Measurements from ENCODE around the gene SEMA3B. TPM values are rescaled to one million over a fixed set of nuclear protein-coding genes. Genes with fewer than 3 reads are reported as not detected.
A peak's percentile ranks its signal among the peaks of the same experiment; 100 is the strongest.
"Not testable (repeated sequence)": the region's sequence is repeated elsewhere in the genome, so short reads cannot be mapped to it uniquely, and the experiment has no call there.

SEMA3B gene
- 1.2 TPM for polyA plus RNA-seq (2012; ENCODE audit: insufficient read depth, insufficient read length)

DNA sequence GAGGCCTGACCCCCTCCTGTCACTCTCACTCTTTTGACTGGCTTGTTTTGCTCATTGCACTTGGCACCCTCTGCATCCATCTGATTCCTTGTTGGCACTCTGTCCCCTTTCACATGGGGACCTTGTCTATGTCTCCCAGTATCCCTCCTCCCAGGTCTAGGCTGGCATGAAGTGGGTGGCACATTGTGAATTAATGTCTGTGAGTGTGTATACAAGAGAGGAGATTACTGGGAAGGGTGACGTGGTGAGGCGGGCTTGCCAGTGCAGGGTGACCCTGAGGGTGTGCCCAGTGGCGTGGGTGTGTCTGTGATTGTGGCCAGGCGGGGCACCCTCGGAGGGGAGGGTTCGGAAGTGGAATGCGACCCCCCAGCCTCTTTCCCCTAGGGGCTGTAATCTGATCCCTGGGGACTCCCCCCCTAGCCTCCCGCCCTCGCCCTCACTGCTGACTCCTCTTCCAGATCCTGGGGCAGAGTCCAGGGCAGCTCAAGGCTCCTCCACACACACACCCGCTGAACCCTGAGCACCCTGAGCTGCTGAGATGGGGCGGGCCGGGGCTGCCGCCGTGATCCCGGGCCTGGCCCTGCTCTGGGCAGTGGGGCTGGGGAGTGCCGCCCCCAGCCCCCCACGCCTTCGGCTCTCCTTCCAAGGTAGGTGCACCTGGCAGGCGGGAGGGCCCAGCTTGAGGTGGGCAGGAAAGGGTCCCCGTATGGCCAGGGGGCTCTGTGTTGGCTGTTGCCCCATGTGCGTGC is at the start of gene SEMA3B:
SEMA3B (plus strand) TSS at position 445 of the 749 bp plus-strand sequence; CDS start at position 539, 94 bp downstream.
- no peak for DNase-seq (ENCODE audit: low read depth, low spot score)
- H3K4me3 ChIP-seq (ENCODE audit: low read length) = no peak within 1 kb of the TSS

DNA sequence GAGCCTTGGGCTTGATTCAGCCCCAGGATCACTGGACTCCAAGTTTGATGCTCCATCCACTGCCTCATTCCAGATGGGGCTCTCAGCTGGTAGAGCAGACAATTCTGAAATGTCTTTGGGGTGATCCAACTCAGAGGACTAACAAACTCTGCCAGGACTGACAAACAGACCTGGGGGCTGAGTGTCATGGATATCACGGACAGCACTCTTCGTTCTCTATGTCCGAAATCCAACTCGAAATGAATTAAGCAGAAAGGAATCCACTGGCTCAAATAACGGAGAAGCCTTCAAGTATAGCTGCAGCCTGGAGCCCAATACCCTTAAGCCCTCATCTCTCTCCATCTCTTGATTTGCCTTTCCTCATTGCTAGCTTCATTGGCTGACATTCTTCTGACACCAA is 49.7 kb upstream of the SEMA3B start:
- DNase-seq (ENCODE audit: low read depth, low spot score) = no peak
- H3K4me3 ChIP-seq (ENCODE audit: low read length) = no peak overlapping the region

DNA sequence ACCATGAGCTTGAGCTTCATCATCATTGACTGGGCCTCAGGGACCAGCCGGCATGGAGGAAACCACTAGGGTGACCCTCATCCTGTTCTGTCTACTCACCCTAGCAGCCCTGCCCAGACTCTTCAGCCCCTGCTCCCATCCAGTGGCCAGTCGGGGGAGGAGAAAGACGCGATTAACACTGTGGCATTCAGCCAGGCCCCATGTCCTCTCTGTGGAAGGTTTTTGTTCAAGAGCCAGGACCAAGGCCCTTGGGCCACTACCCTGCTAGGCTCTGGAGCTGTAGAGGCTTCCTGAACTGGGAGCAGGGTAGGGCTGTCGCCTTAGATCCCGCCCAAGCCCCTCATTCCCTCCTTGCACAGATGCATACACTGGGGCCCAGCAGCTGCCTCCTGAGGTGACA is 48.8 kb upstream of the SEMA3B start:
- DNase-seq (ENCODE audit: low read depth, low spot score) = no peak

DNA sequence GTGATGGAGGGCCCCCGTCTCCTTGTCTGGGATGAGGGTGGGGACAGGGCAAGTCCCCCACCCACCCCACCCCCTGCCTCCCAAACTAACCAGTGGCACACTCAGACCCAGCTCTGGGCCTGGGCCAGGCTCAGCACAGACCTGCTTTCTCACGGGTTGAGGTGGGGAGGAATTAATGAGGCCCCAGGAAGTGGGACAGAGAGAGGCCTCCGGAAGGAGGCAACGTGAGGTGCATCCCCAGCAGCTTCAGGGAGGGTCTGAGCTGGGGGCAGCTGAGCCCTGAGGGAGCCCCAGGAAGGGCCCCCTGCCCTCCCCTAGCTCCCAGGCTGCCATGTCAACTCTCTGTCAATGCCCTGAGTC is 47.9 kb upstream of the SEMA3B start:
- no peak for DNase-seq (ENCODE audit: low read depth, low spot score)
- H3K4me3 ChIP-seq (ENCODE audit: low read length) = no peak overlapping the region

More for the DNA sequence above, 48.8 kb upstream of the SEMA3B start:
- no peak overlapping the region for H3K4me3 ChIP-seq (ENCODE audit: low read length)

DNA sequence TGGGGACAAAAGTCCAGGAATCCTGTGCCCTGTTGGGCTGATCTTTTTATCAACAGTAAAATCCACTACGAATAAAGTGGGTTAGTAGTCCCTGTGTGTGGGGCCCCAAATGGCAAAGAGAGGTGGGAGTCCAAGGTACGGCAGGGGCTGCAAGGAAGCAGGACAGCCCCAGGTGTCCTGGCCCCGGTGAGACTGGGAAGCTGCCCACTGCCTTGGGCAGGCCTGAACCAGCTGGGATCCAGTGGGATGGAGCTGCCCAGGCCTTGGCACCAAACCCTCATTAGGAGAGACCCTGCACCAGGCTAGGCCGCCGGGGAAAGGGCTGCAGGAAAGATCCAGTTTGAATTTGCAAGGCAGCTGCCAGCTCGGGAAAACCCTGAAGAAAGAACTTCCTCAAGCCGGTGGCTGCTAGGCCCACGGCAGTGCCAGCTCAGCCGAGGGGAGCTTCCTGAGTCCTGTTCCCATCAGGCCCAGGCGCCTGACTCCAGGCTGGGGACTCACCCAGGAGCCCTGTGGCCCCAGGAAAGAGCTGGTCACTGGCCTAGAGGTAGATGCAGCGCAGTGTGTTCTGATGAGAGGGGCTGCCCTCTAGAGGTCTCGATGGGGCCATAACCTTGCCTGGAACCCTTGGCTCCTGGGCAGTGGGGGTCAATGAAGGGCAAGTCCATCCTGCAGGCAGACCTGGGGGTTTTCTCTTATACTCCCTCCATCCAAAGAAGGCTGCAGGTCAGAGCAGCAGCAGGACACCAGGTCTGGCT is 47.4 kb upstream of the SEMA3B start:
- H3K4me3 ChIP-seq (ENCODE audit: low read length) = no peak overlapping the region
- DNase-seq (ENCODE audit: low read depth, low spot score) = no peak

DNA sequence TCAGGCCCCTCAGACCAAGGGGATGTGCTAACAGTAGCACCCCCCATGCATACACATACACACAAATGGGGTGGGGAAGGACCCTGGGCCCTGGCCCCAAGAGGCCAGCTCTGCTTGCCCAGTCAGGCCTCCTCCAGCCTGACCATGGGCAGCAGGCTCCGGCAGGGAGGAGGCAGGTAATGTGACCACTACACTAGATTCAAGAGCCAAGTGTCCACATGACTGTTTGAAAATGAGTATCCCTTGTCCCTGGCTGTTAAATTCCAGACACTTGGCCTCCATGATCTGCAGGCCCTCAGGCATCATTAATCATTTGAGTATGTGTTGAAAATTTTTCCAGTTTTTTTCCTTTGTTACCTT is 46.8 kb upstream of the SEMA3B start:
- no peak overlapping the region for H3K4me3 ChIP-seq (ENCODE audit: low read length)
- DNase-seq (ENCODE audit: low read depth, low spot score) = no peak

DNA sequence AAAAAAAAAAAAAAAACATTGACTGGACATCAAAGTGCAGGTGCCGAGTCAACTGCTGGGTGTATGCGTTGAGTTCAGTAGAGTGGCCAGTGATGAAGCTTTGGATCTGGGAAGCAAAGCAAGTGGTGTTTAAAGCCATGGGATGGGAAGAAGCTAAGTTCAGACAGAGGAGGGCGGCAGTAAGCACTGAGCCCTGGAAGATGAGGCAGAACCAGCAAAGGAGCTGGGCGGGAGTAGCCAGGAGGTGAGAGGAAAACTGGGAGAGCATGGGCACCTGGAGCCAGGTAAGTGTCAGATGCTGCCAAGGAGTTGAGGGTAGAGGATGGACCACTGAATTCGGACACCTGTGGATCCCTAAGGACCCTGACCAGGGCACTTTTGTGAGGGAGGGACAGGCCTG is 44.3 kb upstream of the SEMA3B start:
- H3K4me3 ChIP-seq (ENCODE audit: low read length) = no peak overlapping the region
- no peak for DNase-seq (ENCODE audit: low read depth, low spot score)

DNA sequence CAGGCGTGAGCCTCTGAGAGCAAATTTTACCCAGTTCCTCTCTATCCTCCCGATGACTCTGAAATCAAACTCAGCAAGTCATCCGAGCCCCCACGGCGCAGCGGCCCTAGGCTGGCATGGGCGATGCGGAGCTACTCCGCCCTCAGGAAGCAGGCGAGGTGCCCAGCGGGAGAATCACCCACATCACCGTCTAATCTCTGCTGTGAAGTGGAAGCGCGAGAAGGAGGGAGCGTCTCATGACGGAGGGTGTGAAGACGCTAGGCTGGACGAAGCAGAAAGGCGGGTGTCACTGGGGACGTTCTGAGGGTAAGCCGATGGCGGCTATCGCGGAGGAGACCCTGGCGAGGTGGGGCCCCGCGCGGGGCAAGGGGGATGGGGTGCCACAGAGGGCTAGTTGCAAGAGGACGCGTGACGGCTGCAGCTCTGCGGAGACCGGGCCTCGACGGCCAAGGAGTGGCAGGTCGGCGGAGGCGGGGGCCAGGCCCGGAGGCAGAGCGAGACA is 42.0 kb upstream of the SEMA3B start:
- peak overlapping the region; percentile 94 for H3K4me3 ChIP-seq (ENCODE audit: low read length)
- DNase-seq (ENCODE audit: low read depth, low spot score) = no peak

DNA sequence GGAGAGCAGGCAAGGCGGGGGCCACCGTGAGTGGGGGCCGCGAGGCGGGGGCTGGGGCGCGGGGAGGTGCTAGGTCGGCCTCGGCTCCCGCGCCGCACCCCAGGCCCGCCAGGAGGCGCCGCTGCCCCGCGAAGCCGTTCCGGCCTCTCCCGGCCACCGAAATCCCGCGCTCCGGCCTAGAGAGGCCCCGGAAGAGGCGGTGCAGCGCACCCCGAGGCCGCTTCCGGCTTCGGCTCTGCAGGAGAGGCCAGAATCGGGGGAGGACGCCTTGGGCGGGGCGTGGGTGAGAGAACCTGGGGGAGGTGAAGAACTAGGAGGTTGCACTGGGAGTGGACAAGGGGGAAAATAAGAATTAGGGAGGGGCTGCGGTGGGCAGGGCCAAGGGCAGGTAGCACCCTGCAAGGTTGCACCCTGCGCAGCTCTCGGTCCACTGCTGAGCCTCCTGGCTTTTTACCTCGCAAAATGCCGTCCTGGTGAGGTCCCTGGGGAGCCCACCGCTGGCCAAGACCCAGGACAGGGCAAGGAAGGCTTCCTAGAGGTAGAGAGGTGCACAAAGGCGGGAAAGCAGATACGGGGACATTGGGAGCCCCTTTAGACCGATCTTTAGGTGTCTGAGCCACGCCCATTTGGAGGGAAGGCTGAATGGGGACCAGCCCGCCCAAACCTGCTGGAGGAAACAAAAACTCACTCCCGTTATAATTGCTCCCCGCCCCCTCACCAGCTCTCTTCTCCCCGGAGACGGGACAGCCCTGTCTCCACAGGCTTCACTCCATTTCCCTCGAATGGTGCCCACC is 41.4 kb upstream of the SEMA3B start:
- peak overlapping the region; percentile 94 for H3K4me3 ChIP-seq (ENCODE audit: low read length)
- DNase-seq (ENCODE audit: low read depth, low spot score) = peak; percentile 81

DNA sequence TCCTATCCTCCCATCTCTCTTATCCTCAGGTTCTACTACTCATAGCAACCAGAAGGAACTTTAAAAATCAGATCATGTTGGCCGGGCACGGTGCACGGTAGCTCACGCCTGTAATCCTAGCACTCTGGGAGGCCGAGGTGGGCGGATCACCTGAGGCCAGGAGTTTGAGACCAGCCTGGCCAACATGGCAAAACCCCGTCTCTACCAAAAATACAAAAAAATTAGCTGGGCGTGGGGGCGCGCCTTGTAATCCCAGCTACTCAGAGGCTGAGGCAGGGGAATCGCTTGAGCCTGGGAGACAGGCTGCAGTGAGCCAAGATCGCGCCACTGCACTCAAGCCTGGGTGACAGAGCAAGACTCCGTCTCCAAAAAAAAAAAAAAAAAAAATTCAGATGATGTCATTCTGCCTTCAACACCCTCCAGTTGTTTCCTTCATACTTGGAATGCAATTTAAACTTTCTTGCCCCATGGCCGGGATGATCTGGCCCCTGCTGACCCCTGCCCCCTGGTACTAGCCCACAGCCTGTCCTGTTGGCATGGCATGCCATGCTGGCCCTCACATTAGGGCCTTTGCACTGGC is 40.7 kb upstream of the SEMA3B start:
- H3K4me3 ChIP-seq (ENCODE audit: low read length) = peak overlapping the region; percentile 94
- not testable (repeated sequence) for DNase-seq (ENCODE audit: low read depth, low spot score)

DNA sequence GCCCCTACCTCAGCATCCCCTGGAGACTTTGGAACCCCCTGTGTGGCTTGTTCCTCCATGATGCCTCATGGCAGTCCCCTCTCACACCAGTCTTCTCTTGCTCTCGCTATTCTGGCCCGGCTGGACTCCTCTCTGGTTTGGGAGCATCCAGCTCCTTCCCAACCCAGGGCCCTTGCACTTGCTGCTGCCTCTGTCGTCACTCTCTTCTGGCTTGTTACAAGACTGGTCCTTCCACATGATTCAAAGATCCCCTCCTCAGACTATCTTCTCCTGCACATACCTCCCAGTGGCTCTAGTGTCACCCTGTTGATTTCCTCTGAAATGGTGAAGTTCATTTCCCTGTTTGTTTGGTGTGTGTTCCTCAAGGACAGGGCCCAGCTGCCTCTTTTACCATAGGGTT is 39.5 kb upstream of the SEMA3B start:
- no peak for DNase-seq (ENCODE audit: low read depth, low spot score)
- H3K4me3 ChIP-seq (ENCODE audit: low read length) = no peak overlapping the region

DNA sequence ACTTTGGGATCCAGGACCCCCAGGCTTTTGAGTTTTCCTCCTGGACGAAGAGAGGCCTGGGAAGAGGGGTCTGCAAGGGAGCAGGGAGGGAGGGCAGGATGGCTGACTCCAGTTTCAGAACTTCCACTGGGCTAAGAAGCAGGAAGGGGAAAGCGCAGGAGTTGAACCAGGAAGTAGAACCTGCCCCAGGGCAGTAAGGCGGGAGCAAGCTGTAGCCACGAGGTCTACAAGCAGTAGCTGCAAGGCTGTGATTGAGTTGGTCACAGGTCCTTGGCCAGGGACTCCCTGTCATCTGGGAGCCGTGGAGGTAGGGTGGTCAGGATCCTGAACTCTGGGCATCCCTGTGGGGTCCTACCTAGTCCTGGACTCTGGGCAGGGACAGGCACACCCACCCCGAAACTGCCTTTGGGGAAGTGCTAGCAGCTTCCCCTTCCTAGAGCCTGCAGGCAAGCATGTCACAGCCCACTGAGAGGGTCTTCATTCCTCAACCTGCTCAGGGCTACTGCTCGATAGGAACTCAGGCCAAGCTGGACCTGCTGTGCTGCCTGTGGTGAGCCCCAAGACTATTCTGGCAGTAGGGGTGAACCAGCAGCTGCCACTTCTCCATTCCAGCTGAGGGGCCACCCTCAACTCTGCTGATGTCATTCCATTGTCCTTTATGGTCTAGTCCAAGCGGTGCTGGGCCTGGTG is 38.7 kb upstream of the SEMA3B start:
- no peak overlapping the region for H3K4me3 ChIP-seq (ENCODE audit: low read length)
- DNase-seq (ENCODE audit: low read depth, low spot score) = no peak

DNA sequence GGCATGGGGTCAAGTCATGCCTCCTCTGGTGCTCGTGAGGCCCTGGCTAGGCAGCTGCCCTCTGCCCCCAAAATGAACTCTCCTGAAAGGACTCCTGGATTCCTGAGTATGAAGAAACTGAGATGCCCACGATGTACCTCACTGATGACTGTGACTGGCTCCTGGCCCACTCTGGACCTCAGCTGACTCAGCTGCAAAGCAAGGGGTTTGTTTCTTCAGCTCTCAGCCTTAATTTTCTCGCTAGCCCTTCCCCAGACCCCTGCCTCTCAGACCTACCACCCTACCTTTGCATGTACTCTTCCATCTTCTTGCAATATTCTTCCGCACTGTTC is 38.2 kb upstream of the SEMA3B start:
- no peak overlapping the region for H3K4me3 ChIP-seq (ENCODE audit: low read length)
- DNase-seq (ENCODE audit: low read depth, low spot score) = no peak

DNA sequence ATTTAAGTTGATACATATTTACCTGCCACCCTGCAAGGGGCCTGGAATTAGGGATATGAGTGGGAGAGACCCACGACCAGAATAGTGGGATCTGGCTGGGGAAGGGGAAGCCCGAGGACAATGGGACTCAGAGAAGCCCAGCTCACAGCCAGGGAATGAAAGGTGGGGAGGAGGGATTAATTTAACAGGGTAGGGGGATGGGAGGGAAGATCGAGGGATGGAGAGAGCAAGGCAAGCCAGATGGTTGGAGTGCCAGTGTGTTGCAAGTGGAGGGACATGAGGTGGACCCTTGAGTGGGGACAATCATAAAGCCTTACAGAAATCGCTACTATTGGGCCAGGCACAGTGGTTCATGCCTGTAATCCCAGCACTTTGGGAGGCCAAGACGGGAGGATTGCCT is 37.4 kb upstream of the SEMA3B start:
- no peak overlapping the region for H3K4me3 ChIP-seq (ENCODE audit: low read length)
- no peak for DNase-seq (ENCODE audit: low read depth, low spot score)

DNA sequence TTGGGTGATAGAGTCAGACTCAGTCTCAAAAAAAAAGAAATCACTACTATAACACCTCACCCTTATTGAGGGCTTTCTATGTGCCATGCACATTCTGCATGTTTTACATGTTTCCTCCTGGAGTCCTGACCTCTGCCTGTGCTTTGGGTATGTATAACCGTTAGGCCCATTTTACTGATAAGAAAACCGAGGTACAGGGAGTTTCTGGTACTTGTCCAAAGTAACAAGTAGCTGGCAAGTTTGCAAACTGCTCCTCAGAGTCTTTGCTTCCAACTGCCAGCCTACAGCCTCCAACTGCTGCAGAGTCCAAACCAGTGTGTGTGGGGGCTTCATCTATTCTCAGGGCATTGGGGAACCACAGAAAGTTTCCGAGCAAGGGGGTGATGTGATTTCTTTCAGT is 36.6 kb upstream of the SEMA3B start:
- H3K4me3 ChIP-seq (ENCODE audit: low read length) = no peak overlapping the region
- DNase-seq (ENCODE audit: low read depth, low spot score) = no peak

DNA sequence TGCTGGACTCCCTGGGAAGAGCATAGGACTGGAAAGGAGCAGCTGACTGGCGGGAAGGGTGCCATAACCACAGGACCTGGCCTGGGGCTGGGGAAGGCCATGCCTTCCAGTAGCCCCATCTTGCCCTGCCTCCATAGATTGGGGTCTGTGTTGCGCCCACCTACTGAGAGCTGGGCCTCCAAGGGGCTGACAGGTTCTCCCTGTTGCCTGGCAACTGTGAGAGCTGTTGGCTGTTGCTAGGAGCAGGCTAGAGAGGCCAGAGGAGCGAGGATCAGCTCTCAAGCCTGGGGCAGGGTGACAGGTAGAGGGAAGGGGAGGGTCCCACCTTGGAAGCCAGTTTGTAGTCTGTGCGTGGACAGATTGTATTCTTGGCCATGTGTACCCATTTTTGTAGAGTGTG is 35.8 kb upstream of the SEMA3B start:
- no peak overlapping the region for H3K4me3 ChIP-seq (ENCODE audit: low read length)
- no peak for DNase-seq (ENCODE audit: low read depth, low spot score)

DNA sequence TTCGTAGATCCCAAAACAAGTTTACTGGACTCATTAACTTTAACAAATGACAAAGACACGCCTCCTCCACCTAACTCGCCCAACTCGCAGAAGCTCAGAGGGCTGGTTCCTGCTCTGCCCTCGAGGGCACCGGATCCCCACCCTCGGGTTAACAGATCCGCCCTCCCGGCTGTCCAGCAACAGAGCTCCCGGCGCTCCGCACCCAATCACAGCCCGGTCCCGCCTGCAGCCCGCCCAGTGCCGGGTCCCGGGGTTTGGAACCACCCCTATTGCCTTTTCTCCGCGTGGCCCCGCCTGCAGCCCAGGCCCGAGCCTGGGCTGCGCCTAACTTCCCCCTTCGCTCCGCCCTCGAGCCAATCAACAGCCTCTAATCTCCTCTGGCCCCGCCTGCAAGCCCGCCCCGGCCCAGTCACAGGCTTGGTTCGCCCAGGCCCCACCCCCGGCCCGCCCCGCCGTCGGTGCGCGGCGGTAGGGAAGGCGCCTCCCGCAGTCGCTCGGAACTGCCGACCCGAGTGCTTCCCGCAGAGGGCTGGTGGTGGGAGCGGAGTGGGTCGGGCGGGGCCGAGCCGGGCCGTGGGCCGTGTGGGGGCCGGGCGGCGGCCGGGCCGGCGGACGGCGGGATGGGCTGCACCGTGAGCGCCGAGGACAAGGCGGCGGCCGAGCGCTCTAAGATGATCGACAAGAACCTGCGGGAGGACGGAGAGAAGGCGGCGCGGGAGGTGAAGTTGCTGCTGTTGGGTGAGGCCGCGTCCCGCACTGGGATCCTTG is 33.0 kb upstream of the SEMA3B start, which contains the start of gene GNAI2:
GNAI2 (plus strand) TSS at position 489 of the 768 bp plus-strand sequence; CDS start at position 621, 132 bp downstream.
- peak within 1 kb of the TSS; percentile 93 for H3K4me3 ChIP-seq (ENCODE audit: low read length)
- DNase-seq (ENCODE audit: low read depth, low spot score) = peak; percentile 97

DNA sequence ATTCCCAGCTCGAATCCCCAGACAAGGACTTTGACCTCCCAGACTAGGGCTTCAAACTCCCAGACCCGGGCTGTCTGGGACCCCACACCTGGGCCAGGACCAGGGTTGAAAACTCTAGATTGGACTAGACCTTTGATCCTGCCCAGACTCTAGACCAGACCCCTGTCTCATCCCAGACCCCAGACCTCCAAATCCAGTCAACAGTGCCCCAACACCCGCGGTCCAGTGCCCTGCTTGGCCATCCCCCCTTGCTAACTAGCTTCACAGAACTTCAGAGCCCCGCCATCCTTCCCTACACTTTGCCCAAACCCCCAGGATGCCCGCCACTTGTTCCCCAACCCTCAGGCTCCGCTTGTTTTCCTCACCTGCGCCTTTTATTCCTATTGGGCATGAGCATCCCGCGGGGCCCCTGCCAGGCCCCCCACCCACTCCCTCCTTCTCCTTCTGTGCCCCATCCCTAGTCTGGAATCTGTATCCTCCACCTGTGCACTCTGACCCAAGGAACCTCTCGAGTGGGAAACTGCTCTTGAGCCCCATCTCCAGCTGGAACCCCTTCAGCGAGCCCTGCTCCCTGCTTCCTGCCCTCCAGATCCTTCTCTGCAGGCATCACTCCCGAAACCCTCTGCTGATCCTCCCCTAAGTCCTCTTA is 32.3 kb upstream of the SEMA3B start:
- DNase-seq (ENCODE audit: low read depth, low spot score) = no peak
- peak overlapping the region; percentile 93 for H3K4me3 ChIP-seq (ENCODE audit: low read length)

Data from Jurkat, Clone E6-1 (cell line).